ENCODE measurements around the gene WIPF3.
"Not testable (repeated sequence)": the region's sequence is repeated elsewhere in the genome, so short reads cannot be mapped to it uniquely, and the experiment has no call there.

WIPF3 gene

GRCh38 chr7:29957521-29958310 is 151.4 kb downstream of the WIPF3 start:
- DNase-seq, result no peak

GRCh38 chr7:29958667-29959358 is 152.5 kb downstream of the WIPF3 start:
- DNase-seq, result no peak

- DNase-seq, result not testable (repeated sequence)
Measured at GRCh38 chr7:29961611-29962010, 155.3 kb downstream of the WIPF3 start.

- DNase-seq, result no peak
Measured at GRCh38 chr7:29962035-29962434, 155.7 kb downstream of the WIPF3 start.

- DNase-seq, result no peak
Measured at GRCh38 chr7:29965030-29965429, 158.7 kb downstream of the WIPF3 start.
